GM23338 (cell line): ENCODE measurements around the gene NACA2. TPM values are rescaled to one million over a fixed set of nuclear protein-coding genes. Genes with fewer than 3 reads are reported as not detected.

Experiments used
- ATAC-seq: fragments of 200-7000 bp; cut with Tn5 transposase; 3 replicates; pipeline ENCODE4 v1.9.1; 2020
- DNase-seq: peaks from one replicate; pipeline ENCODE4 v3.0.0-alpha.2; 2015; ENCODE audit warnings: low spot score
- H2AFZ ChIP-seq: fragments of 200-600 bp; sonication (generic); 2 replicates; pipeline ENCODE4 v1.8.0; 2016; ENCODE audit warnings: antibody characterized with exemption, mild to moderate bottlenecking, moderate library complexity
- H3F3A ChIP-seq: fragments of 200-600 bp; sonication (generic); replicated peaks from 2 replicates; pipeline ENCODE4 v1.8.0; 2017; ENCODE audit warnings: antibody characterized with exemption, mixed run types, low read depth
- H3K27ac ChIP-seq: fragments of 200-600 bp; sonication (generic); 2 replicates; pipeline ENCODE4 v1.6.1; 2016; ENCODE audit warnings: low read depth
- H3K27me3 ChIP-seq: fragments of 200-600 bp; sonication (generic); 2 replicates; pipeline ENCODE4 v1.8.0; 2016; ENCODE audit warnings: mild to moderate bottlenecking, mixed run types, moderate library complexity; ENCODE audit not compliant: insufficient read depth
- H3K36me3 ChIP-seq: fragments of 200-600 bp; sonication (generic); 2 replicates; pipeline ENCODE4 v1.8.0; 2016; ENCODE audit warnings: mild to moderate bottlenecking; ENCODE audit not compliant: insufficient read depth
- H3K4me1 ChIP-seq: fragments of 200-600 bp; sonication (generic); 2 replicates; pipeline ENCODE4 v1.8.0; 2016; ENCODE audit warnings: mild to moderate bottlenecking, moderate library complexity; ENCODE audit not compliant: insufficient read depth
- H3K4me2 ChIP-seq: fragments of 200-600 bp; sonication (generic); 2 replicates; pipeline ENCODE4 v1.7.1; 2017; ENCODE audit warnings: mixed run types
- H3K4me3 ChIP-seq: fragments of 200-600 bp; sonication (generic); 2 replicates; pipeline ENCODE4 v1.6.1; 2016; ENCODE audit warnings: mixed run types
- H3K79me2 ChIP-seq: fragments of 200-600 bp; sonication (generic); replicated peaks from 2 replicates; pipeline ENCODE4 v1.8.0; 2017; ENCODE audit warnings: mild to moderate bottlenecking; ENCODE audit not compliant: insufficient read depth
- H3K9me2 ChIP-seq: fragments of 200-600 bp; sonication (generic); 2 replicates; pipeline ENCODE4 v1.8.0; 2017; ENCODE audit not compliant: insufficient read depth
- H4K20me1 ChIP-seq: fragments of 200-600 bp; sonication (generic); replicated peaks from 2 replicates; pipeline ENCODE4 v1.8.0; 2017; ENCODE audit warnings: mild to moderate bottlenecking; ENCODE audit not compliant: insufficient read depth
- H3K27ac Mint-ChIP-seq: 2 replicates; pipeline ENCODE4 v1.8.0; 2020; ENCODE audit warnings: inconsistent platforms, mild to moderate bottlenecking, moderate library complexity, mixed read lengths
- H3K27me3 Mint-ChIP-seq: 3 replicates; pipeline ENCODE4 v1.8.0; 2022; ENCODE audit warnings: low read depth, mild to moderate bottlenecking, moderate library complexity, mixed read lengths, inconsistent platforms; ENCODE audit not compliant: insufficient read depth, poor library complexity
- H3K36me3 Mint-ChIP-seq: 3 replicates; pipeline ENCODE4 v1.8.0; 2021; ENCODE audit warnings: low read depth, mild to moderate bottlenecking, inconsistent platforms, moderate library complexity, mixed read lengths
- H3K4me1 Mint-ChIP-seq: 3 replicates; pipeline ENCODE4 v1.8.0; 2020; ENCODE audit warnings: mild to moderate bottlenecking, inconsistent platforms, mixed read lengths
- H3K4me3 Mint-ChIP-seq: 3 replicates; pipeline ENCODE4 v1.8.0; 2021; ENCODE audit warnings: moderate library complexity, mild to moderate bottlenecking, inconsistent platforms, mixed read lengths
- H3K9me3 Mint-ChIP-seq: 3 replicates; pipeline ENCODE4 v1.8.0; 2020; ENCODE audit warnings: moderate library complexity, mild to moderate bottlenecking, inconsistent platforms, mixed read lengths
- CREB1 ChIP-seq: fragments of 250-450 bp; sonication (Bioruptor Pico); IDR thresholded peaks from 2 replicates; pipeline ENCODE4 v1.5.0; 2020; ENCODE audit warnings: low read depth, mild to moderate bottlenecking, moderate library complexity
- CTCF ChIP-seq, 2 experiments: fragments of 200-600 bp in 1 of 2; sonication (generic) in 1 of 2; conservative IDR thresholded peaks; 2 replicates each; pipeline versions ENCODE4 v1.5.1 to v1.6.1; 2016 to 2017; ENCODE audit warnings: antibody characterized with exemption in 2 of 2, low read depth in 2 of 2, mild to moderate bottlenecking in 2 of 2, moderate library complexity in 1 of 2
- ETS1 ChIP-seq: IDR thresholded peaks from 2 replicates; pipeline ENCODE4 v1.6.1; 2016; ENCODE audit warnings: antibody characterized with exemption
- EZH2 ChIP-seq: fragments of 200-600 bp; sonication (generic); IDR thresholded peaks from one replicate; pipeline ENCODE4 v1.8.0; 2017; ENCODE audit warnings: antibody characterized with exemption, mild to moderate bottlenecking, low read depth; ENCODE audit not compliant: unreplicated experiment
- EZH2phosphoT487 ChIP-seq: fragments of 200-600 bp; sonication (generic); IDR thresholded peaks from one replicate; pipeline ENCODE4 v1.8.1; 2018; ENCODE audit warnings: antibody characterized with exemption; ENCODE audit not compliant: unreplicated experiment
- JUNB ChIP-seq: IDR thresholded peaks from one replicate; pipeline ENCODE4 v1.6.1; 2016; ENCODE audit warnings: antibody characterized with exemption; ENCODE audit not compliant: unreplicated experiment
- NANOG ChIP-seq: IDR thresholded peaks from 2 replicates; pipeline ENCODE4 v1.6.1; 2016; ENCODE audit warnings: antibody characterized with exemption, borderline replicate concordance
- POLR2AphosphoS5 ChIP-seq: IDR thresholded peaks from 2 replicates; pipeline ENCODE4 v1.6.1; 2016; ENCODE audit warnings: antibody characterized with exemption, low read depth
- REST ChIP-seq: IDR thresholded peaks from one replicate; pipeline ENCODE4 v1.6.1; 2018; ENCODE audit warnings: antibody characterized with exemption; ENCODE audit not compliant: unreplicated experiment
- STAT1 ChIP-seq: IDR thresholded peaks from one replicate; pipeline ENCODE4 v1.6.1; 2016; ENCODE audit warnings: antibody characterized with exemption; ENCODE audit not compliant: unreplicated experiment
- ZNF114 ChIP-seq: fragments of 250-450 bp; sonication (Bioruptor Pico); IDR thresholded peaks from 2 replicates; pipeline ENCODE4 v1.5.0; 2020; ENCODE audit warnings: mild to moderate bottlenecking, moderate library complexity
- ZNF331 ChIP-seq: fragments of 250-450 bp; sonication (Bioruptor Pico); IDR thresholded peaks from 2 replicates; pipeline ENCODE4 v1.5.0; 2020; ENCODE audit warnings: low read depth, mild to moderate bottlenecking, moderate library complexity
- polyA plus RNA-seq: library from polyadenylated mRNA; unstranded; fragments of >200 nt; fragmentation: Nextera tagmentation; extraction: Ambion mirVana; gene quantifications from 2 replicates; pipeline ENCODE4 v1.2.1, GENCODE V29; 2016
- total RNA-seq: library from RNA; depleted of rRNA; stranded (reverse); fragments of >200 nt; shearing (Covaris generic); gene quantifications from 2 replicates; pipeline ENCODE4 v1.2.3, GENCODE V29; 2014
- TF ChIP-seq, protein P1 (sequence below): fragments of 250-450 bp; sonication (Bioruptor Pico); IDR thresholded peaks from 2 replicates; pipeline ENCODE4 v1.5.0; 2020; ENCODE audit warnings: mild to moderate bottlenecking, moderate library complexity

Gene NACA2
- total and polyA plus RNA-seq, 2 experiments from 2014 or later = 0.65 TPM; not detected in 1

DNA sequence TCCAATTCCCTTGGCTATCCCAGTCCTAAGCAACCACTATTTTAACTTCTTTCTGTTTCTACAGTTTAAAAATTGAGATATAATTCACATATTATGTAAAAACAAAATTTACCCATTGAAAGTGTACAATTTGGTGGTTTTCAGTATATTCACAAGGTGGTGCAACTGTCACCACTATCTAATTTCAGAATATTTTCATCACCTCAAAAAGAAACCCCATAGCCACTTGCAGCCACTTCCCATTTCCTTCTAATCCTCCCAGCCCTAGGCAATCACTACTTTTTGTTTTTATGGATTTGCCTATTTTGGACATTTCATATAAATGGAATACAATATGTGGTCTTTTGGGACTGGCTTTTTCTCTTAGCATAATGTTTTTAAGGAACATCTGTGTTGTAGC, 36.1 kb upstream of the NACA2 start:
- H4K20me1 ChIP-seq = no peaks in the 10 kb centered on the region
- Mint-ChIP-seq H3K36me3 (no peaks in the 10 kb centered on the region; the same call in 2 of the 3 replicates), H3K4me1 (peaks cover 12% of the 10 kb centered on the region; the same call in 2 of the 3 replicates), H3K4me3 (no peak overlapping the region), H3K27me3 (peaks cover 2% of the 10 kb centered on the region), H3K27ac (peak overlapping the region; percentile 66; the same call in 1 of the 2 replicates), H3K9me3 (no peaks in the 10 kb centered on the region; the same call in 2 of the 3 replicates)
- DNase-seq (no peak), ATAC-seq (no peak)
- H3K27me3 ChIP-seq = no peaks in the 10 kb centered on the region
- no peaks in the 10 kb centered on the region for H3F3A ChIP-seq
- H3K79me2 ChIP-seq = no peaks in the 10 kb centered on the region
- no peak overlapping the region for H2AFZ ChIP-seq
- no peak overlapping the region for H3K4me2 ChIP-seq
- TF ChIP-seq, protein P1, sequence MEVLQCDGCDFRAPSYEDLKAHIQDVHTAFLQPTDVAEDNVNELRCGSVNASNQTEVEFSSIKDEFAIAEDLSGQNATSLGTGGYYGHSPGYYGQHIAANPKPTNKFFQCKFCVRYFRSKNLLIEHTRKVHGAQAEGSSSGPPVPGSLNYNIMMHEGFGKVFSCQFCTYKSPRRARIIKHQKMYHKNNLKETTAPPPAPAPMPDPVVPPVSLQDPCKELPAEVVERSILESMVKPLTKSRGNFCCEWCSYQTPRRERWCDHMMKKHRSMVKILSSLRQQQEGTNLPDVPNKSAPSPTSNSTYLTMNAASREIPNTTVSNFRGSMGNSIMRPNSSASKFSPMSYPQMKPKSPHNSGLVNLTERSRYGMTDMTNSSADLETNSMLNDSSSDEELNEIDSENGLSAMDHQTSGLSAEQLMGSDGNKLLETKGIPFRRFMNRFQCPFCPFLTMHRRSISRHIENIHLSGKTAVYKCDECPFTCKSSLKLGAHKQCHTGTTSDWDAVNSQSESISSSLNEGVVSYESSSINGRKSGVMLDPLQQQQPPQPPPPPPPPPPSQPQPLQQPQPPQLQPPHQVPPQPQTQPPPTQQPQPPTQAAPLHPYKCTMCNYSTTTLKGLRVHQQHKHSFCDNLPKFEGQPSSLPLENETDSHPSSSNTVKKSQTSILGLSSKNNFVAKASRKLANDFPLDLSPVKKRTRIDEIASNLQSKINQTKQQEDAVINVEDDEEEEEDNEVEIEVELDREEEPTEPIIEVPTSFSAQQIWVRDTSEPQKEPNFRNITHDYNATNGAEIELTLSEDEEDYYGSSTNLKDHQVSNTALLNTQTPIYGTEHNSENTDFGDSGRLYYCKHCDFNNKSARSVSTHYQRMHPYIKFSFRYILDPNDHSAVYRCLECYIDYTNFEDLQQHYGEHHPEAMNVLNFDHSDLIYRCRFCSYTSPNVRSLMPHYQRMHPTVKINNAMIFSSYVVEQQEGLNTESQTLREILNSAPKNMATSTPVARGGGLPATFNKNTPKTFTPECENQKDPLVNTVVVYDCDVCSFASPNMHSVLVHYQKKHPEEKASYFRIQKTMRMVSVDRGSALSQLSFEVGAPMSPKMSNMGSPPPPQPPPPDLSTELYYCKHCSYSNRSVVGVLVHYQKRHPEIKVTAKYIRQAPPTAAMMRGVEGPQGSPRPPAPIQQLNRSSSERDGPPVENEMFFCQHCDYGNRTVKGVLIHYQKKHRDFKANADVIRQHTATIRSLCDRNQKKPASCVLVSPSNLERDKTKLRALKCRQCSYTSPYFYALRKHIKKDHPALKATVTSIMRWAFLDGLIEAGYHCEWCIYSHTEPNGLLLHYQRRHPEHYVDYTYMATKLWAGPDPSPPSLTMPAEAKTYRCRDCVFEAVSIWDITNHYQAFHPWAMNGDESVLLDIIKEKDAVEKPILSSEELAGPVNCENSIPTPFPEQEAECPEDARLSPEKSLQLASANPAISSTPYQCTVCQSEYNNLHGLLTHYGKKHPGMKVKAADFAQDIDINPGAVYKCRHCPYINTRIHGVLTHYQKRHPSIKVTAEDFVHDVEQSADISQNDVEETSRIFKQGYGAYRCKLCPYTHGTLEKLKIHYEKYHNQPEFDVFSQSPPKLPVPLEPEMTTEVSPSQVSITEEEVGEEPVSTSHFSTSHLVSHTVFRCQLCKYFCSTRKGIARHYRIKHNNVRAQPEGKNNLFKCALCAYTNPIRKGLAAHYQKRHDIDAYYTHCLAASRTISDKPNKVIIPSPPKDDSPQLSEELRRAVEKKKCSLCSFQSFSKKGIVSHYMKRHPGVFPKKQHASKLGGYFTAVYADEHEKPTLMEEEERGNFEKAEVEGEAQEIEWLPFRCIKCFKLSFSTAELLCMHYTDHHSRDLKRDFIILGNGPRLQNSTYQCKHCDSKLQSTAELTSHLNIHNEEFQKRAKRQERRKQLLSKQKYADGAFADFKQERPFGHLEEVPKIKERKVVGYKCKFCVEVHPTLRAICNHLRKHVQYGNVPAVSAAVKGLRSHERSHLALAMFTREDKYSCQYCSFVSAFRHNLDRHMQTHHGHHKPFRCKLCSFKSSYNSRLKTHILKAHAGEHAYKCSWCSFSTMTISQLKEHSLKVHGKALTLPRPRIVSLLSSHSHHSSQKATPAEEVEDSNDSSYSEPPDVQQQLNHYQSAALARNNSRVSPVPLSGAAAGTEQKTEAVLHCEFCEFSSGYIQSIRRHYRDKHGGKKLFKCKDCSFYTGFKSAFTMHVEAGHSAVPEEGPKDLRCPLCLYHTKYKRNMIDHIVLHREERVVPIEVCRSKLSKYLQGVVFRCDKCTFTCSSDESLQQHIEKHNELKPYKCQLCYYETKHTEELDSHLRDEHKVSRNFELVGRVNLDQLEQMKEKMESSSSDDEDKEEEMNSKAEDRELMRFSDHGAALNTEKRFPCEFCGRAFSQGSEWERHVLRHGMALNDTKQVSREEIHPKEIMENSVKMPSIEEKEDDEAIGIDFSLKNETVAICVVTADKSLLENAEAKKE = no peak
- TF ChIP-seq CTCF (conservative IDR thresholded peaks at IDR 0.05; ENCODE audit: low read depth in 2 of 2) = no peak
- no peak for TF ChIP-seq EZH2phosphoT487
- TF ChIP-seq EZH2 = no peak
- TF ChIP-seq ZNF331 (CRISPR knock-in tag) = no peak
- TF ChIP-seq NANOG = no peak
- TF ChIP-seq JUNB = no peak
- no peak for TF ChIP-seq POLR2AphosphoS5
- TF ChIP-seq REST = no peak
- no peak for TF ChIP-seq STAT1
- no peak for TF ChIP-seq ETS1
- TF ChIP-seq ZNF114 (CRISPR knock-in tag) = no peak
- no peak for TF ChIP-seq CREB1 (CRISPR knock-in tag)
- H3K36me3 ChIP-seq = no peaks in the 10 kb centered on the region
- 0 out of 2 replicates have a peak, but pooled peaks cover 2% of the 10 kb centered on the region for H3K9me2 ChIP-seq
- no peak overlapping the region for H3K4me3 ChIP-seq
- no peak overlapping the region for H3K27ac ChIP-seq
- H3K4me1 ChIP-seq = peaks cover 14% of the 10 kb centered on the region
